ENCODE measurements around the gene SEMA5B. TPM values are rescaled to one million over a fixed set of nuclear protein-coding genes. Genes with fewer than 3 reads are reported as not detected.

SEMA5B gene
- polyA plus RNA-seq, 1 of the 3 experiments (the other 2 are of a cell fraction): 0.43 TPM

DNA sequence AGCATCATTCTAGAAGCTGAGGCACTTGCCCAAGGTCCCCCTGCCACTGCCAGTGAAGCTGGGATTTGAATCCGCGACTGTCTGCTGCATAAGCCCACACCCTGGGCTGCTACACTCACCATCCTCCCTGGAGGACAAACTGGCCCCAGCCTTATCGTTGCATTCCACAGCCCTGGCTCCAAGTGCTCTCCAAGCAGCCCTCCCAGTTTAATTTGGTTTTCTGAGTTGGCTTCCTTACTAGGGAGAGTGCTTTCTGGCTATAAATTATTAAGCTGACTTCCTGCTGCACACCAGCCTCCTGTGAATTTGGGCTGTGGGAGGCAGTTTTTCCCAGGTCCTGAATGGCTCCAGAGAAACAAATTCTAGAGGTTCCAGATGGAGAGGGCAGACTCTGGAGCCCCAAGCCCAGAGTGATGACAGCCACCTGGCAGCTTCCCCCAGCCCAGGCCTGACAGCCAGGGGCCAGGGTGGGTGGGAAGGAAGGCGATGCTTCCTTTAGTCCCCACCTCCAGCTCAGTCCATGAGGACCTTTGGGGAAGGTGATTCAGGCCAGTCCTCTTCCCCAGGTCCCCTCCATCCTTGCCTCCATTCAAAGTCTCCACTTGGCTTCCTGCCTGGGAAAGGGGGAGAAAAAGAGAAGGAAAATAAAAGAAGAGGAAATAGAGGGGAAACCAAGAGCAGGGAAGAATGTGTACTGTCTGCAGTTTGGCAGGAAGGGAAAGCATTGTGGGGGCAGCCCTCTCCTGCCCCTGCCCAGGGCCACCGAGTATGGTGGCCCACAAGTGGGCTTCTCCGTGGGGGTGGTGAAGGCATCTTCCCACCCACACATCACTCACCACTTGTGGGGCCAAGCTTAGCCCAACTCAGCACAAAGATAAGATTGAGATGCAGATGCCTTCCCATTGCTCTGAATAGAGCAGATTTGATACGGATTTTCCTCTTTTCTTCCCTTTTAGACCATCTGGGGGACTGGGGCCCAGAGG is 69.6 kb downstream of the SEMA5B start:
- Histone ChIP-seq H3K4me3 (ENCODE audit: low read depth in 2 of 2, low read length in 1 of 2) (no peak overlapping the region), H3K36me3 (replicated peaks in 1 of 2; ENCODE audit: control insufficient read depth in 1 of 2, insufficient read depth in 2 of 2, low read length in 1 of 2) (no peaks in the 10 kb centered on the region), H3K9me3 (no peaks in the 10 kb centered on the region), H3K27me3 (ENCODE audit: insufficient read depth) (no peaks in the 10 kb centered on the region), H3K27ac (ENCODE audit: low read depth in 2 of 2, low read length in 1 of 2) (no peak overlapping the region), H3K9me2 (no peaks in the 10 kb centered on the region), H3F3A (replicated peaks; ENCODE audit: insufficient read depth) (no peaks in the 10 kb centered on the region), H4K20me1 (ENCODE audit: insufficient read depth) (no peaks in the 10 kb centered on the region), H2AFZ (ENCODE audit: low read depth) (no peak overlapping the region), H3K4me2 (no peak overlapping the region), H3K9ac (no peak overlapping the region), H3K79me2 (ENCODE audit: insufficient read depth) (no peaks in the 10 kb centered on the region), H3K4me1 (ENCODE audit: control insufficient read depth in 1 of 2, insufficient read depth in 2 of 2, low read depth in 1 of 2, low read length in 1 of 2) (peaks cover 0 to 13% of the 10 kb centered on the region in 2 experiments; a peak in 1 of 4 replicates)
- TF ChIP-seq, protein P1, sequence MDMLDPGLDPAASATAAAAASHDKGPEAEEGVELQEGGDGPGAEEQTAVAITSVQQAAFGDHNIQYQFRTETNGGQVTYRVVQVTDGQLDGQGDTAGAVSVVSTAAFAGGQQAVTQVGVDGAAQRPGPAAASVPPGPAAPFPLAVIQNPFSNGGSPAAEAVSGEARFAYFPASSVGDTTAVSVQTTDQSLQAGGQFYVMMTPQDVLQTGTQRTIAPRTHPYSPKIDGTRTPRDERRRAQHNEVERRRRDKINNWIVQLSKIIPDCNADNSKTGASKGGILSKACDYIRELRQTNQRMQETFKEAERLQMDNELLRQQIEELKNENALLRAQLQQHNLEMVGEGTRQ (IDR thresholded peaks at IDR 0.05; ENCODE audit: borderline replicate concordance, low read depth, low read length): no peak
- TF ChIP-seq, protein P2, sequence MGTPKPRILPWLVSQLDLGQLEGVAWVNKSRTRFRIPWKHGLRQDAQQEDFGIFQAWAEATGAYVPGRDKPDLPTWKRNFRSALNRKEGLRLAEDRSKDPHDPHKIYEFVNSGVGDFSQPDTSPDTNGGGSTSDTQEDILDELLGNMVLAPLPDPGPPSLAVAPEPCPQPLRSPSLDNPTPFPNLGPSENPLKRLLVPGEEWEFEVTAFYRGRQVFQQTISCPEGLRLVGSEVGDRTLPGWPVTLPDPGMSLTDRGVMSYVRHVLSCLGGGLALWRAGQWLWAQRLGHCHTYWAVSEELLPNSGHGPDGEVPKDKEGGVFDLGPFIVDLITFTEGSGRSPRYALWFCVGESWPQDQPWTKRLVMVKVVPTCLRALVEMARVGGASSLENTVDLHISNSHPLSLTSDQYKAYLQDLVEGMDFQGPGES (IDR thresholded peaks at IDR 0.05; ENCODE audit: low read depth, low read length): no peak
- no peak for TF ChIP-seq EZH2phosphoT487 (IDR thresholded peaks at IDR 0.05; ENCODE audit: borderline replicate concordance, low read depth)
- TF ChIP-seq GATA2 (CRISPR knock-in tag; IDR thresholded peaks at IDR 0.05): no peak
- ChIA-PET CTCF (interaction anchor here (1.2 to 11.3 kb wide), 5 partner anchors 9 to 70 kb away, joined by 4 to 106 read pairs (median 8); partner anchors contain the start of gene SEMA5B), POLR2A (no interaction called here)
- DNase-seq: no peak
- WGBS (ENCODE audit: low lambda C conversion rate): 76% methylated on average over 7 of the region's 7 CpGs

DNA sequence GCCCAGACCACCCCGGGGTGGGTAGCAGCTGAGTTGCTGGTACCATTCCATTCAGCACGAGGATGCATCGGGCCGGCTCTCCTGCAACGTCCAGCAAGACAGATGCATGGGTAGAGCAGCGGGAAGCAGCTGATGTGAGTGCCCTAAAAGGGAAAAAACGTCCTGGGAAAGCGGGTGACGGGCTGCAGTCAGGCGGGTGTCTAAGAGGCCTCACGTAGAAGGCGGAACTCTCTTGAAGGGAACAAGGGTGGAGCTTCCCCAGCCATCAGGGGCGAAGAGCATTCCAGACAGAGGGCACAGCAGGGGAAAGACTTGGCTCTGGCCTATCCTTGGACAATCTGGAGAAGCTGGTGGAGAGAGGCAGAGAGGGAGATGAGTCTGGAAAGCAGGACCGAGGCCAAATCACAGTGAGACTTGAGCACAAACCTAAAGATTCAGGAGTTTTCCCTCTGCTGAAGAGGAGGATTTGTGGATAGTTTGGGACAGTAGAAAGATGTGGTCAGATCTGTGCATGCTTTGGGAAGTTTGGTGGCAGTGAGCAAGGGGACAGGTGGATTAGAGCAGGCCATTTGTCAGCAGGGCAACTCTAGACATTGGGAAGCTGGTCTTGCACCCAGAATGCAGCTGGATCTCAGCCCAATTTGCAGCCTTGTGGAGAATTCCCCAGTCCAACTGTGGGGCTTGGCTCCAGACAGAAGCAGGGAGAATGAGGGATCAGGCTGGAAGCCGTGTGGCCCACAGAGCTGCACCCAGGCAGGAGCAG is 70.7 kb downstream of the SEMA5B start:
- Histone ChIP-seq H3K4me2 (no peak overlapping the region), H3K9me3 (no peaks in the 10 kb centered on the region), H3K27ac (ENCODE audit: low read depth in 2 of 2, low read length in 1 of 2) (no peak overlapping the region), H3K9ac (no peak overlapping the region), H3K9me2 (no peaks in the 10 kb centered on the region), H4K20me1 (ENCODE audit: insufficient read depth) (no peaks in the 10 kb centered on the region), H3K79me2 (ENCODE audit: insufficient read depth) (no peaks in the 10 kb centered on the region), H3K36me3 (replicated peaks in 1 of 2; ENCODE audit: control insufficient read depth in 1 of 2, insufficient read depth in 2 of 2, low read length in 1 of 2) (no peaks in the 10 kb centered on the region), H3K27me3 (ENCODE audit: insufficient read depth) (no peaks in the 10 kb centered on the region), H3F3A (replicated peaks; ENCODE audit: insufficient read depth) (no peaks in the 10 kb centered on the region), H3K4me3 (ENCODE audit: low read depth in 2 of 2, low read length in 1 of 2) (no peak overlapping the region), H3K4me1 (ENCODE audit: control insufficient read depth in 1 of 2, insufficient read depth in 2 of 2, low read depth in 1 of 2, low read length in 1 of 2) (peaks cover 0 to 13% of the 10 kb centered on the region in 2 experiments; a peak in 1 of 4 replicates), H2AFZ (ENCODE audit: low read depth) (no peak overlapping the region)
- no peak for TF ChIP-seq FOXM1 (IDR thresholded peaks at IDR 0.05; ENCODE audit: low read depth)
- WGBS (ENCODE audit: low lambda C conversion rate): 83% methylated on average over 15 of the region's 15 CpGs
- ChIA-PET POLR2A (no interaction called here), CTCF (interaction anchor here (1.0 to 11.3 kb wide), 7 partner anchors 8 to 71 kb away, joined by 3 to 106 read pairs (median 5); partner anchors contain the start of gene SEMA5B)
- no peak for DNase-seq
